GM18507 (cell line): ENCODE data around the gene ANKRD63.

ENCODE experiments used
- DNase-seq: peaks from one replicate; pipeline ENCODE4 v3.0.0; 2011; ENCODE audit warnings: low read depth; ENCODE audit not compliant: insufficient read length; ENCODE audit errors: extremely low spot score
- FAIRE-seq: peaks from 2 replicates; lab custom pipeline; 2011; peaks lifted over from hg19 to GRCh38; lab: Jason Lieb, UNC

ANKRD63 gene

GRCh38 chr15:40314723-40315276 is 31.9 kb upstream of the ANKRD63 start:
- FAIRE-seq = no peak

GRCh38 chr15:40313531-40314398 is 30.9 kb upstream of the ANKRD63 start:
- DNase-seq (no peak), FAIRE-seq (no peak)

More at GRCh38 chr15:40314723-40315276, 31.9 kb upstream of the ANKRD63 start:
- DNase-seq = no peak

GRCh38 chr15:40312370-40313158 is 29.7 kb upstream of the ANKRD63 start:
- no peak for DNase-seq
- FAIRE-seq = no peak

GRCh38 chr15:40310993-40311392 is 28.1 kb upstream of the ANKRD63 start:
- FAIRE-seq = no peak
- DNase-seq = no peak

GRCh38 chr15:40310001-40310959 is 27.4 kb upstream of the ANKRD63 start:
- DNase-seq (no peak), FAIRE-seq (no peak)

- FAIRE-seq = no peak
- no peak for DNase-seq
Measured at GRCh38 chr15:40309344-40309862, 26.5 kb upstream of the ANKRD63 start.

GRCh38 chr15:40307421-40308211 is 24.8 kb upstream of the ANKRD63 start, which contains the start of gene PLCB2:
TSS of gene PLCB2 (minus strand) at chr15:40307935. CDS start at chr15:40307672, 263 bp downstream.
- FAIRE-seq (peak; percentile 71), DNase-seq (peak; percentile 55)

GRCh38 chr15:40306908-40307307 is 24.0 kb upstream of the ANKRD63 start:
- peak; percentile 15 for FAIRE-seq
- DNase-seq = no peak

GRCh38 chr15:40306371-40306770 is 23.5 kb upstream of the ANKRD63 start:
- DNase-seq (no peak), FAIRE-seq (no peak)

GRCh38 chr15:40305281-40305680 is 22.4 kb upstream of the ANKRD63 start:
- FAIRE-seq (no peak), DNase-seq (no peak)

GRCh38 chr15:40303576-40303975 is 20.7 kb upstream of the ANKRD63 start:
- FAIRE-seq (no peak), DNase-seq (no peak)

- DNase-seq (no peak), FAIRE-seq (no peak)
Measured at GRCh38 chr15:40302981-40303380, 20.1 kb upstream of the ANKRD63 start.

- FAIRE-seq (no peak), DNase-seq (no peak)
Measured at GRCh38 chr15:40302288-40302886, 19.5 kb upstream of the ANKRD63 start.

- DNase-seq = no peak
- no peak for FAIRE-seq
Measured at GRCh38 chr15:40301467-40302179, 18.8 kb upstream of the ANKRD63 start.

GRCh38 chr15:40300771-40301170 is 17.9 kb upstream of the ANKRD63 start:
- DNase-seq = no peak
- FAIRE-seq = no peak

GRCh38 chr15:40300367-40300766 is 17.5 kb upstream of the ANKRD63 start:
- no peak for FAIRE-seq
- DNase-seq = no peak

- DNase-seq (no peak), FAIRE-seq (no peak)
Measured at GRCh38 chr15:40298216-40298935, 15.5 kb upstream of the ANKRD63 start.
